Astrocyte (in vitro differentiated cells and primary cell): ENCODE data around the gene RBPMS2. TPM values are rescaled to one million over a fixed set of nuclear protein-coding genes. Genes with fewer than 3 reads are reported as not detected.

Experiments
- DNase-seq: peaks from one replicate; pipeline ENCODE4 v3.0.0-alpha.2; 2010; ENCODE audit warnings: low read depth
- FAIRE-seq: peaks from 2 replicates; lab custom pipeline; 2011; peaks lifted over from hg19 to GRCh38; lab: Jason Lieb, UNC
- H2AFZ ChIP-seq: 2 replicates; pipeline ENCODE4 v1.6.0; 2012; ENCODE audit warnings: low read depth, low read length, inconsistent platforms
- H3K27ac ChIP-seq: 2 replicates; pipeline ENCODE4 v1.5.1; 2011; ENCODE audit warnings: low read depth, low read length, inconsistent platforms
- H3K27me3 ChIP-seq: 2 replicates; pipeline ENCODE4 v1.6.0; 2011; ENCODE audit warnings: low read length, inconsistent platforms; ENCODE audit not compliant: insufficient read depth
- H3K36me3 ChIP-seq: 2 replicates; pipeline ENCODE4 v1.5.1; 2011; ENCODE audit warnings: low read length, inconsistent platforms; ENCODE audit not compliant: insufficient read depth
- H3K4me1 ChIP-seq: 2 replicates; pipeline ENCODE4 v1.5.1; 2011; ENCODE audit warnings: low read length, inconsistent platforms; ENCODE audit not compliant: insufficient read depth
- H3K4me2 ChIP-seq: 2 replicates; pipeline ENCODE4 v1.6.0; 2012; ENCODE audit warnings: low read length, inconsistent platforms
- H3K4me3 ChIP-seq: 2 replicates; pipeline ENCODE4 v1.5.1; 2011; ENCODE audit warnings: low read depth, mild to moderate bottlenecking, low read length, inconsistent platforms; ENCODE audit not compliant: insufficient read depth
- H3K79me2 ChIP-seq: 2 replicates; pipeline ENCODE4 v1.6.0; 2012; ENCODE audit warnings: mild to moderate bottlenecking, low read length, inconsistent platforms; ENCODE audit not compliant: insufficient read depth
- H3K9ac ChIP-seq: 2 replicates; pipeline ENCODE4 v1.6.0; 2012; ENCODE audit warnings: mild to moderate bottlenecking, low read length, inconsistent platforms
- H3K9me3 ChIP-seq: 2 replicates; pipeline ENCODE4 v1.5.1; 2012; ENCODE audit warnings: low read depth, mild to moderate bottlenecking, low read length, inconsistent platforms; ENCODE audit not compliant: insufficient read depth
- H4K20me1 ChIP-seq: 2 replicates; pipeline ENCODE4 v1.6.0; 2012; ENCODE audit warnings: low read length, inconsistent platforms; ENCODE audit not compliant: insufficient read depth
- H3K27ac Mint-ChIP-seq: one replicate; pipeline ENCODE4 v1.8.0; 2021; ENCODE audit warnings: mild to moderate bottlenecking, mixed read lengths; ENCODE audit not compliant: unreplicated experiment
- H3K27me3 Mint-ChIP-seq: one replicate; pipeline ENCODE4 v1.8.0; 2021; ENCODE audit warnings: low read depth, mixed read lengths; ENCODE audit not compliant: unreplicated experiment
- H3K36me3 Mint-ChIP-seq: one replicate; pipeline ENCODE4 v1.8.0; 2021; ENCODE audit warnings: low read depth, mixed read lengths; ENCODE audit not compliant: unreplicated experiment
- H3K4me1 Mint-ChIP-seq: one replicate; pipeline ENCODE4 v1.8.0; 2021; ENCODE audit warnings: low read depth, mixed read lengths; ENCODE audit not compliant: unreplicated experiment
- H3K4me3 Mint-ChIP-seq: one replicate; pipeline ENCODE4 v1.8.0; 2021; ENCODE audit warnings: mild to moderate bottlenecking, moderate library complexity, mixed read lengths; ENCODE audit not compliant: unreplicated experiment
- H3K9me3 Mint-ChIP-seq: one replicate; pipeline ENCODE4 v1.8.0; 2021; ENCODE audit warnings: mild to moderate bottlenecking, mixed read lengths; ENCODE audit not compliant: unreplicated experiment
- CTCF ChIP-seq: IDR thresholded peaks from 2 replicates; pipeline ENCODE4 v1.5.1; 2011; ENCODE audit warnings: low read depth, mild to moderate bottlenecking, inconsistent platforms, low read length, moderate library complexity; ENCODE audit not compliant: insufficient read depth
- EZH2 ChIP-seq: IDR thresholded peaks from 2 replicates; pipeline ENCODE4 v1.6.1; 2012; ENCODE audit warnings: mild to moderate bottlenecking, low read length, inconsistent platforms; ENCODE audit not compliant: insufficient read depth
- total RNA-seq: library from RNA; stranded (reverse); gene quantifications from 2 replicates; pipeline ENCODE4 v1.2.1, GENCODE V29; 2021

The RBPMS2 gene
- total RNA-seq, 1 donor from 2014 or later = 10.6 TPM

- FAIRE-seq (no peak), DNase-seq (no peak)
- Histone ChIP-seq H3K79me2 (no peaks in the 10 kb centered on the region), H3K27ac (no peak overlapping the region), H2AFZ (peak overlapping the region; percentile 37), H4K20me1 (no peaks in the 10 kb centered on the region), H3K27me3 (peaks cover 7% of the 10 kb centered on the region), H3K4me1 (peaks cover 4% of the 10 kb centered on the region), H3K36me3 (no peaks in the 10 kb centered on the region), H3K4me3 (no peak overlapping the region), H3K9ac (no peak overlapping the region), H3K4me2 (peak overlapping the region; percentile 25), H3K9me3 (no peaks in the 10 kb centered on the region)
- Mint-ChIP-seq H3K27ac (no peak overlapping the region), H3K36me3 (peaks cover 2% of the 10 kb centered on the region), H3K4me1 (peaks cover 13% of the 10 kb centered on the region), H3K4me3 (no peak overlapping the region), H3K27me3 (peaks cover 21% of the 10 kb centered on the region), H3K9me3 (no peaks in the 10 kb centered on the region)
- no peak for TF ChIP-seq EZH2
- no peak for TF ChIP-seq CTCF
Observed at GRCh38 chr15:64810497-64811326, 35.3 kb upstream of the RBPMS2 start.

- H3K27ac ChIP-seq = no peak overlapping the region
Observed at GRCh38 chr15:64809649-64810496, 34.5 kb upstream of the RBPMS2 start.

More at GRCh38 chr15:64809649-64810496, 34.5 kb upstream of the RBPMS2 start:
- H3K27me3 Mint-ChIP-seq = peaks cover 21% of the 10 kb centered on the region
- H3K9me3 Mint-ChIP-seq = no peaks in the 10 kb centered on the region
- no peak overlapping the region for H3K27ac Mint-ChIP-seq
- DNase-seq = peak; percentile 27
- Histone ChIP-seq H3K4me3 (no peak overlapping the region), H2AFZ (peak overlapping the region; percentile 37), H3K36me3 (no peaks in the 10 kb centered on the region), H3K4me2 (peak overlapping the region; percentile 25), H3K4me1 (peaks cover 4% of the 10 kb centered on the region), H4K20me1 (no peaks in the 10 kb centered on the region), H3K9ac (no peak overlapping the region), H3K79me2 (no peaks in the 10 kb centered on the region), H3K27me3 (peaks cover 7% of the 10 kb centered on the region), H3K9me3 (no peaks in the 10 kb centered on the region)
- FAIRE-seq = no peak
- H3K4me1 Mint-ChIP-seq = peaks cover 13% of the 10 kb centered on the region
- TF ChIP-seq EZH2 (no peak), CTCF (peak; percentile 93)
- peaks cover 2% of the 10 kb centered on the region for H3K36me3 Mint-ChIP-seq
- H3K4me3 Mint-ChIP-seq = no peak overlapping the region
